Parathyroid adenoma (tissue), 2 donors: Measurements from ENCODE around the gene RASEF.

Source experiments
- H2AFZ ChIP-seq: fragments of 300-600 bp; sonication (generic); one replicate; pipeline ENCODE4 v1.7.0; 2017; ENCODE audit warnings: antibody characterized with exemption, mild to moderate bottlenecking
- H3K27ac ChIP-seq: fragments of 300-600 bp; sonication (generic); one replicate; pipeline ENCODE4 v1.7.0; 2017
- H3K27me3 ChIP-seq: fragments of 300-600 bp; sonication (generic); one replicate; pipeline ENCODE4 v1.7.0; 2017; ENCODE audit warnings: low read length; ENCODE audit not compliant: control insufficient read depth, insufficient read depth
- H3K36me3 ChIP-seq: fragments of 300-600 bp; sonication (generic); one replicate; pipeline ENCODE4 v1.7.0; 2017; ENCODE audit warnings: low read length; ENCODE audit not compliant: control insufficient read depth, insufficient read depth
- H3K4me1 ChIP-seq: fragments of 300-600 bp; sonication (generic); one replicate; pipeline ENCODE4 v1.7.0; 2017; ENCODE audit warnings: control low read depth
- H3K4me2 ChIP-seq: fragments of 300-600 bp; sonication (generic); one replicate; pipeline ENCODE4 v1.7.0; 2017; ENCODE audit warnings: low read length
- H3K4me3 ChIP-seq: fragments of 300-600 bp; sonication (generic); one replicate; pipeline ENCODE4 v1.7.0; 2017; ENCODE audit warnings: low read depth, low read length
- H3K79me2 ChIP-seq: fragments of 300-600 bp; sonication (generic); one replicate; pipeline ENCODE4 v1.7.0; 2017; ENCODE audit warnings: control low read depth
- H3K9ac ChIP-seq: fragments of 300-600 bp; sonication (generic); one replicate; pipeline ENCODE4 v1.7.0; 2017; ENCODE audit warnings: mild to moderate bottlenecking
- H3K9me3 ChIP-seq: fragments of 300-600 bp; sonication (generic); one replicate; pipeline ENCODE4 v1.7.0; 2017; ENCODE audit warnings: low read length; ENCODE audit not compliant: control insufficient read depth
- TF ChIP-seq, protein P1 (sequence below): fragments of 300-600 bp; sonication (generic); IDR thresholded peaks from one replicate; pipeline ENCODE4 v1.7.0; 2017; ENCODE audit warnings: antibody characterized with exemption, mild to moderate bottlenecking
- donor health status: primary hyperparathyroidism.

The RASEF gene

DNA sequence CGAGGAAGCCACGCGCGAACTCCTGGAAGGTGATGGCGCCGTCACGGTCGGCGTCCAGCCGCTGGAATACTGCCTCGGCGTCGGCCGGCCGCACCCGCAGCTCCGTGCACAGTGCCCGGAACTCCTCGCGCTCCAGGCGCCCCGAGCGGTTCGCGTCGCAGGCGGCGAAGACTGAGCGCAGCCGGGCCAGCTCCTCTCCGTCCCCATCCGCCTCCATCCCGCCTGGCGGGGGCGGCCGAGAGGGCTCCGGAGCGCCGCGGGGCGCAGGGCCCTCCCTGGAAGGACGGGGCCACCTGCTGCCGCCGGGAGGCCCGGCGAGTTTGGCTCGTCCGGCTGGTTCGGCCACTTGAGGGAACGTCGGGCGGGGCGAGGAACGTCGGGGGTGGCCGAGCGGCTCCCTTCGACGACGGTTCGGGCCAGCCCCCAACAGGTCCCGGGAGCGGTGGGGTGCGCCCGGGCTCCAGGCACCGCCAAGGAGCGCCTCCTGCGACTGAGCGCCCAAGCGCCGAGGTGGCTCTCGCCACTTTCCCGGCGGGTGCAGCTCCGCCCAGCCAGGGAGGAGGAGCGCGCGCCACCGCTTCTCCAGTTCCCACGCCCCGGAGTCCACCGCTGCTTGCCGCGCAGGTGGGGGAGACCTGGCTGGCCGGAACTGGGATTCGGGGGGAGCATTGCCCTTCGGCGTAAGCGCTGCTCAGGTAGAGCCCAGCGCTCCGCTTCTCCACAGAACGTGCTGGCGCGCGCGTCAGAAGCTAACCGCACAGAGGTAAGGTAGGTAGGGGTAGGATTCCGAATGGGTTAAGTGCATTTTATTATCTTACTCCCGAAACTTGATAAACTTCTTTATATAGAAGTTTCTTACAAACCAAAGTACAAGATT, at the start of gene RASEF:
RASEF (minus strand) TSS at position 492 of the 877 bp plus-strand sequence; CDS start at position 217, 275 bp downstream.
- Histone ChIP-seq H3K4me1 (no peaks in the 10 kb centered on the region), H3K27ac (no peak within 1 kb of the TSS), H3K27me3 (no peaks in the 10 kb centered on the region), H3K79me2 (no peaks in the 10 kb centered on the region), H3K4me3 (peak within 1 kb of the TSS; percentile 50), H2AFZ (peak within 1 kb of the TSS; percentile 66), H3K36me3 (no peaks in the 10 kb centered on the region), H3K9ac (no peak within 1 kb of the TSS), H3K4me2 (peak within 1 kb of the TSS; percentile 77), H3K9me3 (no peaks in the 10 kb centered on the region)
- TF ChIP-seq, protein P1, sequence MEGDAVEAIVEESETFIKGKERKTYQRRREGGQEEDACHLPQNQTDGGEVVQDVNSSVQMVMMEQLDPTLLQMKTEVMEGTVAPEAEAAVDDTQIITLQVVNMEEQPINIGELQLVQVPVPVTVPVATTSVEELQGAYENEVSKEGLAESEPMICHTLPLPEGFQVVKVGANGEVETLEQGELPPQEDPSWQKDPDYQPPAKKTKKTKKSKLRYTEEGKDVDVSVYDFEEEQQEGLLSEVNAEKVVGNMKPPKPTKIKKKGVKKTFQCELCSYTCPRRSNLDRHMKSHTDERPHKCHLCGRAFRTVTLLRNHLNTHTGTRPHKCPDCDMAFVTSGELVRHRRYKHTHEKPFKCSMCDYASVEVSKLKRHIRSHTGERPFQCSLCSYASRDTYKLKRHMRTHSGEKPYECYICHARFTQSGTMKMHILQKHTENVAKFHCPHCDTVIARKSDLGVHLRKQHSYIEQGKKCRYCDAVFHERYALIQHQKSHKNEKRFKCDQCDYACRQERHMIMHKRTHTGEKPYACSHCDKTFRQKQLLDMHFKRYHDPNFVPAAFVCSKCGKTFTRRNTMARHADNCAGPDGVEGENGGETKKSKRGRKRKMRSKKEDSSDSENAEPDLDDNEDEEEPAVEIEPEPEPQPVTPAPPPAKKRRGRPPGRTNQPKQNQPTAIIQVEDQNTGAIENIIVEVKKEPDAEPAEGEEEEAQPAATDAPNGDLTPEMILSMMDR, result no peak

DNA sequence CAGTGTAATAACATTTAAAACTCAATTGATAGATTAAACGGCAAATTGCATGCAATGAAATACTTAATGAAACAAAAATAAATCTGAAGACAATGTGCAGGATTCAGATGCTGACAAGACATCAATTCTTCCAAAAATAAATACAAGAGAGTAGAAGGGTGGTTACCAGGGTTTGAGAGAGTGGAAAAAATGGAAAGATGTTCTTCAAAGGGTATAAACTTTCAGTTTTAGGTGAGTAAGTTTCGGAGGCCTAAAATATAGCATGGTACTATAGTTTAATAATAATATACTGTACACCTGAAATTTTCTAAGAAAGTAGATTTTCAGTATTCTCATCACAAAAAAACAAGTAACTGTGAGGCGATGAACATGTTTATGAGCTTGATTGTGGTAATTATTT, 48.2 kb upstream of the RASEF start:
- Histone ChIP-seq H3K4me3 (no peak overlapping the region), H3K9me3 (no peaks in the 10 kb centered on the region), H3K27me3 (no peaks in the 10 kb centered on the region), H3K4me1 (no peaks in the 10 kb centered on the region), H3K9ac (no peak overlapping the region), H3K27ac (no peak overlapping the region), H3K36me3 (no peaks in the 10 kb centered on the region), H2AFZ (no peak overlapping the region), H3K79me2 (no peaks in the 10 kb centered on the region), H3K4me2 (no peak overlapping the region)
- TF ChIP-seq, protein P1, result no peak

DNA sequence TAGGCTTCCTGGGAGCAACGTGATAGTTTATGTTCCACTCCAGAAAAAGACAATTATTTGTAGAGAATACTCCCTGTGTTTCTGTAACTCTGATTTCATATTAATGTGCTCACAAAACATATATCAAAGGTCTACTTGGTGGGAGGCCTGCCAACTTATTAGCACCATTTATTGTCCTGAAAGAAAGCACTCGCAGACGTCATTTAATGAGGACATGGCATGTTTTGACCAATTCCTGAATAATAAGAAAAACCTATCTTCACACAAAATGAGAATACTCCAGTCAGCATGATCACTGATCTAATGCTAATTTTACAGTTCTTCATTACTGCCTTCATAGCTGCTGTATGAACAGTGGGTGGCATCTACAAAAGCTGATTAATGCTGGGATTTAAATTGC, 46.4 kb upstream of the RASEF start:
- TF ChIP-seq, protein P1, result no peak
- H3K27me3 ChIP-seq, result no peaks in the 10 kb centered on the region
- no peaks in the 10 kb centered on the region for H3K36me3 ChIP-seq
- H3K9me3 ChIP-seq, result no peaks in the 10 kb centered on the region
- no peak overlapping the region for H3K4me3 ChIP-seq
- no peaks in the 10 kb centered on the region for H3K4me1 ChIP-seq
- H2AFZ ChIP-seq, result no peak overlapping the region
- no peak overlapping the region for H3K4me2 ChIP-seq
- no peaks in the 10 kb centered on the region for H3K79me2 ChIP-seq
- no peak overlapping the region for H3K27ac ChIP-seq
- H3K9ac ChIP-seq, result no peak overlapping the region

DNA sequence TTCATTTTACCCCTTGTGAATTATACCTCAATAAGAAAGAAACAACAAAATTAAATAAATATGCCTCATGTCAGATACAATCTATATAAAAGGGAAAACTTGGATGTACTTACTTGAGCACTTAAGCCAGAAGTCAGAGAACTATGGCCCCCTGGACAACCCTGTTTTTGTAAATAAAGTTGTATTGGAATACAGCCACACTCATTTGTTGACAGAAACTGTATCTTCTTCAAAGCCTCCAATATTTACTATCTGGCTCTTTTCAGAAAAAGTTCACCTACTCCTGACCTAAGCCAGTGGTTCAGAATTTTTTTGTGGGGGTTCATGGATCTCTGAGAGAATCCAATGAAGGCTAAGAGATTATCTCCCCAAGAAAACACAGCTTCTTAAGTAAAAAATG, 45.3 kb upstream of the RASEF start:
- Histone ChIP-seq H2AFZ (no peak overlapping the region), H3K36me3 (no peaks in the 10 kb centered on the region), H3K9me3 (no peaks in the 10 kb centered on the region), H3K9ac (no peak overlapping the region), H3K4me1 (no peaks in the 10 kb centered on the region), H3K79me2 (no peaks in the 10 kb centered on the region), H3K4me3 (no peak overlapping the region), H3K4me2 (no peak overlapping the region), H3K27me3 (no peaks in the 10 kb centered on the region), H3K27ac (no peak overlapping the region)
- TF ChIP-seq, protein P1, result no peak

DNA sequence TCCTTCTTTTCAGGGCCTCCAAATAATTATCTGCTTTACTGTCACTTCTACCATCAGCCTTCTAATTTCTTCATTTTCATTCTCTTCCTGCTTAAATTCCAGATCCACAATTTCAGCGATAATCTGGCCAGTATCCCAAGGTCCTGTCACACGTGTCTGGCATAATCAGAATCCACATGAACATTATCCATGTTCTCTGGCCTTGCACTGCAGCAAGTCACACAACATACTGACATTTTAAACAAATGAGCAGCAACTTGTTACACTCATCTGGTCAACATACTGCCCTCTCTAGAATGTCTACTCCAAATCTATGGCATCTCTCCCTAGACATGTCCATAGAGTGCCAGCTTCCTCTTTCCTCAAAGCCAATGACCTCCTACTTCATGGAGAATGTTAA, 43.8 kb upstream of the RASEF start:
- Histone ChIP-seq H3K4me3 (no peak overlapping the region), H3K9ac (no peak overlapping the region), H3K4me2 (no peak overlapping the region), H3K27me3 (no peaks in the 10 kb centered on the region), H3K9me3 (no peaks in the 10 kb centered on the region), H3K27ac (no peak overlapping the region), H3K79me2 (no peaks in the 10 kb centered on the region), H3K36me3 (no peaks in the 10 kb centered on the region), H2AFZ (no peak overlapping the region), H3K4me1 (no peaks in the 10 kb centered on the region)
- TF ChIP-seq, protein P1, result no peak
